ENCODE data around the gene OST4.

DNA sequence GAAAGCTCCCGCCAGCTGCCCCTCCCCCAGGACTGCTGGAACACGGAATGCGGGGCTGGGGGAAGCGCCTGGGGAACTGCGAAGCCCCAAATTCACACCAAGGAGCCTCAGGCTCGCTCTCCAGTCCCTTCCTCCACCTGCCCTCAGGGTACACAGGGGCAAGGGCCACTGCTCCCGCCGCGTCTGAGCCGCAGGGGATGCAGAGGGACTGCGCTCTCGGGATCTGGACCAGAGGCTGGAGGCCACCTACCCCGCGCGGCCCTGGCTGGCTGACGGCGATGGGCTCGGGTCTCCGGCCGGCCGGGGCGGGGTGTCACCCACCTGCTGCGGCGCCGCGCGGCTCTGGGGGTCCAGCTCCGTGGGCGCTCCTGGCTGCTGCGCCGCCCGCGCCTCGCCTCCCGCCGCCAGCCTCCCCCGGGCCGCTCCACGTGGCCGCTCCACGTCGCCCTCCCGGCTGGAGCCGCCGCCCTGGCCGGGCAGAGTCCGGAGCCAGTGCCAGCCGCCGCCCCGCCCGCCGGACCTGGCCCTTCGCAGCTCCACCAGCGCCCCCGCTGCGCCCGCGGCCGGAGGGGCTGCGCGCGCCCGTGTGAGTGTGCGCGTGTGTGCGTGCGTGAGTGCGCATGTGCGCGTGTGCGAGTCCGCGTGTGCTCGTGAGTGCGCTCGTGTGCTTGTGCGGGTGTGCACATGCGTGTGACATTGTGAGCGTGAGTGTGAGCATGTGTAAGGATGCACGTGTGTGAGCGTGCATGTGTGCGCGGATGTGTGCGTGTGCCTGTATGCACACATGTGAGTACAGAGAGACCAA lies 47.3 kb upstream of the OST4 start, which contains the start of gene CGREF1:
- TF ChIP-seq, protein P1, sequence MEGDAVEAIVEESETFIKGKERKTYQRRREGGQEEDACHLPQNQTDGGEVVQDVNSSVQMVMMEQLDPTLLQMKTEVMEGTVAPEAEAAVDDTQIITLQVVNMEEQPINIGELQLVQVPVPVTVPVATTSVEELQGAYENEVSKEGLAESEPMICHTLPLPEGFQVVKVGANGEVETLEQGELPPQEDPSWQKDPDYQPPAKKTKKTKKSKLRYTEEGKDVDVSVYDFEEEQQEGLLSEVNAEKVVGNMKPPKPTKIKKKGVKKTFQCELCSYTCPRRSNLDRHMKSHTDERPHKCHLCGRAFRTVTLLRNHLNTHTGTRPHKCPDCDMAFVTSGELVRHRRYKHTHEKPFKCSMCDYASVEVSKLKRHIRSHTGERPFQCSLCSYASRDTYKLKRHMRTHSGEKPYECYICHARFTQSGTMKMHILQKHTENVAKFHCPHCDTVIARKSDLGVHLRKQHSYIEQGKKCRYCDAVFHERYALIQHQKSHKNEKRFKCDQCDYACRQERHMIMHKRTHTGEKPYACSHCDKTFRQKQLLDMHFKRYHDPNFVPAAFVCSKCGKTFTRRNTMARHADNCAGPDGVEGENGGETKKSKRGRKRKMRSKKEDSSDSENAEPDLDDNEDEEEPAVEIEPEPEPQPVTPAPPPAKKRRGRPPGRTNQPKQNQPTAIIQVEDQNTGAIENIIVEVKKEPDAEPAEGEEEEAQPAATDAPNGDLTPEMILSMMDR (IDR thresholded peaks at IDR 0.05), result no peak
- TF ChIP-seq POLR2A (IDR thresholded peaks at IDR 0.05), result no peak
- TF ChIP-seq EP300 (IDR thresholded peaks at IDR 0.05), result no peak
